ENCODE measurements around the gene FLT4.

The FLT4 gene

DNA sequence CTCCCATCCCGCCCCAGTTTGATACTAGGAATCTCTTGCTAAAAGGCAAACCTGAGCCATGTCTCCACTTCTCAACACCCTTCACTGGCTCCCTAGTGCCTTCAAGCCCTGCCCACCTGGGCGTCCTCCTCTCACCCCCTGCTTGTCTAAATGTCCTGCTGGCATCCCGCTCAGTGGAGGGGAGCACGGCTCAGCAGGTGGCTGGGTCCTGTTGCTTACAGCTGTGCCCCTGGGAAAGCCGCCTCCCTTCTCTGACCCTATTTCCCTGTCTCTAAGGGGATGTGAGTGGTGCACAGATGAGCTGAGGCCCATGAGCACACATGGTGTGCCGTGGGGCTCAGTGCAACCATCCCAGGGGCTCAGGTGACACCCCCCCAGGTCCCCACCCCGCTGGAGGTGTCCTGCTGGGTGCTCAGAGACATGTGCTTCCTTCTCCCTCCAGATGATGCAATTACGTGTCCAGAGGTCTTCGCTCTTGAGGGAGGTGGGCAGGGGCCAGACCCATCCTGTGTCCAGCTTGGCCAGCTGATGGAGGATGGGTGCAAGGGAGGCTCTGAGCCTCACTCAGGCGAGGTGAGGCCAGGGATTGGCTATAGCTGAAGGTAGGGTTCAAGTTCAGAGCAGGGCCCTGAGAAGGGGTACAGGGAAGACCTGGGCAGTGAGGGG lies 24.1 kb downstream of the FLT4 start:
- DNase-seq, result no peak

DNA sequence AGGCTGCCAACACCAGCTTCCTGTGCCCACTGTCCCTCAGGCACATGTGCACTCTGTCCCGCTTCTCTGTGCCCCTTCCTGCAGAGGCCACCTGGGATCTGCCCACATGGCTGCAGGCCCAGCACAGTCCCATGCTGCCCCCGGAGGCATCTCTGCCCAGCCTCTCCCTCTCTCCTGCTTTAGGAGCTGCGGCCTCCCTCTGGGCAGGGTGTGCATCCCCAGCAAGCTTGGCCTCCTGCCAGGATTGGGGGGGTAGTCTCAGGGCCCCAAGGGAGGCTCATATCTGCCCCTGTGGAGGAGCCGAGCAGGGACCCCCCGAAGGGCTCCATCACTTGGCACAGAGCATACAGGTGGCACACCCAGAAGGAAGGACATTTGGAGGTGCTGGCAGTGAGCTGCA lies 24.8 kb downstream of the FLT4 start:
- DNase-seq, result no peak

DNA sequence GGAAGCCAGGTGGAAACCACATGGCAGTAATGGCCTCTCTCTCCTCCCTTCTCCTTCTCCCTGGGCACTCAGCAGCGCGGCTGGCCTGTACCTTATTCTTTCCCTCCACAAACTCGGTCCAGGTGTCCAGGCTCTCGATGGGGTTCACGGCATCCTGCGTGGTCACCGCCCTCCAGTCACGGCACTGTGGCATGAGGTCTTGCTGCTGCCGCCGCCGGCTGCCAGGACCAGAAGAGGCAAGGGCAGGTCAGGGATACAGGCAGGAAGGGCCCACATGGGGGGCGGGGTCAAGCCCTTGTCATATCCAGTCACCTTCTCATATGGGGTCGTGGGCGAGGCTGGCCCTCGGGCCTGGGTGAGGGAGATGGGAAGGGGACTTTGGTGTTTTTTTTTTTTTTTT lies 25.6 kb downstream of the FLT4 start:
- no peak for DNase-seq

DNA sequence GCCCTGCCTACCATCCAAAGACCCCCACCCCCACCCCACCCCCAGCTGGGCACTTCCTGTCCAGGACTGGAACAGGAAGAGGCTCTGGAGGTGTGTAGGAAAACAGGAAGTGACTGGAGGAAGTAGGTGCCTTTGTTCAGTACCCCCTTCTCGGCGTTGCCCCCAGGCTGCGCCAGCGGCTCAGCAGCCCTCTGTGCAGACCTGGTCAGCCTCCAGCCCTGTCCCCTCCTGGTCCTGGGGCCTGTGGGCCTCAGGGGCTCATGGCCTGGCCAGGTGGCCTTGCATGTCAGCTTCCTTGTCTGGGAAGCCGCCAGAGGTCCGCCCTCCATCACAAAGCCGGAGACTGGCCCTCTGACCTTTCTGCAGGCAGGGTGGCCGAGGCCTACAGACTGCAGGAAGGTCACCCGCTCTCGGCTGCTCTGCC lies 26.0 kb downstream of the FLT4 start:
- DNase-seq, result no peak

DNA sequence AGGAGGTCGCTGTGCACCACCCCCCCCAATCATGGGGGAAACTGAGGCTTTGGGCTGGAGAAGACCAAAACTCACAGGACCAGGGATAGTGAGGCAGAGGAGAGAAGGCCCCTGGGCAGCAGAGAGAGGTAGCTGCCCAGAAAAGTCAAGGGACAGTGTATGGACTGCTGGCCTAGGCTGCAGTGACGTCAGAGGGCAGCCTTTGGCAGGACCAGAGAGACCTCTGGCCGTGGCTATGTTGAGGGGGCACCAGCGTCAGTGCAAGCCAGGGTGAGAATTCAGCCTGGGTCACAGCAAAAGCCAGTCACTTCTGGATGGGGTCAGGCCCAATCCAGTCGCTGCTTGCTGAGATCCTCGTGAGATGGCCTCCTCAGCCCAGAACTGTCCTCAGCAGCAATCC lies 26.5 kb downstream of the FLT4 start:
- DNase-seq, result no peak

DNA sequence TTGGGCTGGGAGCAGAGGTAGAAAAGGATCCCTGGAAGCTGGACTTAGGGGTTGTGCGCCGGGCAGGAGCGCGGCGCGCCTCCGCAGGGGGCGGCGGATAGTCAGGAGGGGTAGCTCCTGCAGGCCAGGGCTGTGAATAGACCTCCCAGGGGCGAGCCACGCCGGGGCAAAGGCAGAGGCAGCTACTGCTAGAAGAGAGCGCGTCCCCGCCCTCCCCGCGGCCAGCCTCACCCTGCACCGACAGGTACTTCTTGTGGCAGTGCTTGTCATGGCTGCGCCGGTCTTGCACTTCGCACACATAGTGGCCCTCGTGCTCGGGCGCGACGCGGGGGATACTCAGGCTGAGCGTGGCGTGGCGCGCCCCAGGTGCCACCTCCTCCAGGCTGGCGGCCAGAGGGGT lies 28.1 kb downstream of the FLT4 start:
- DNase-seq, result no peak

DNA sequence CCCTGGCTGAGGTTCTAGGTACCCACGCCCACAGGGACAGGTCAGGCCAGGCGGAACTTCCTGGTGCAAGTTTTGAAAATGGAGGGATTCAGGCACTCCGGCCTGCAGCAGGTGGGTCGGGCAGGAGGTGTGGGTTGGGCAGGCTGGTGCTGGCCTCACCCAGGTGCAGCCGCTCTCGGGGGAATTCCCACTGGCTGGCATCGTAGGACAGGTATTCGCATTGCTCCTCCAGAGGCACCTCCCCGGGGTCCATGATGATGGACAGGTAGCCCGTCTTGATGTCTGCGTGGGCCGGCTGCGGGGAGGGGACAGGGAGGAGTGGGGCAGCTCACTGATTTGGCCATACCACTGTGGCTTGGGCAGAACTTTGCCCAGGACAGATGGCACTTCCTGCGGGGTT lies 29.4 kb downstream of the FLT4 start:
- DNase-seq, result no peak

DNA sequence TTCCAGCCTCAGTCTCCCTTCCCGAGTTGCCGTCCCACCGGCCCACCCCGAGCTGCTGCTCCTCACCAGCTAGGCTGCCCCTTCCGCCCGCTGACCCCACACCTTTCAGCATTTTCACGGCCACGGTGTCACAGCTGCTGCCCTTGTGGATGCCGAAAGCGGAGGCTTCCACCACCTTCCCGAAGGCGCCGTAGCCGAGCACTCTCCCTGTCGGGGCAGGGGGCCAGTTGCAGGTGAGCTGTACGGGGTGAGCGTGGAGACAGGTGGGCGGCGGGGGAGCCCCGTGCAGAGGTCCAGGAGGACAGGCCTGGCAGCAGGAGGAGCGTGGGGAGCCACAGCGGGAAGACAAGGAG lies 29.9 kb downstream of the FLT4 start:
- DNase-seq, result no peak

DNA sequence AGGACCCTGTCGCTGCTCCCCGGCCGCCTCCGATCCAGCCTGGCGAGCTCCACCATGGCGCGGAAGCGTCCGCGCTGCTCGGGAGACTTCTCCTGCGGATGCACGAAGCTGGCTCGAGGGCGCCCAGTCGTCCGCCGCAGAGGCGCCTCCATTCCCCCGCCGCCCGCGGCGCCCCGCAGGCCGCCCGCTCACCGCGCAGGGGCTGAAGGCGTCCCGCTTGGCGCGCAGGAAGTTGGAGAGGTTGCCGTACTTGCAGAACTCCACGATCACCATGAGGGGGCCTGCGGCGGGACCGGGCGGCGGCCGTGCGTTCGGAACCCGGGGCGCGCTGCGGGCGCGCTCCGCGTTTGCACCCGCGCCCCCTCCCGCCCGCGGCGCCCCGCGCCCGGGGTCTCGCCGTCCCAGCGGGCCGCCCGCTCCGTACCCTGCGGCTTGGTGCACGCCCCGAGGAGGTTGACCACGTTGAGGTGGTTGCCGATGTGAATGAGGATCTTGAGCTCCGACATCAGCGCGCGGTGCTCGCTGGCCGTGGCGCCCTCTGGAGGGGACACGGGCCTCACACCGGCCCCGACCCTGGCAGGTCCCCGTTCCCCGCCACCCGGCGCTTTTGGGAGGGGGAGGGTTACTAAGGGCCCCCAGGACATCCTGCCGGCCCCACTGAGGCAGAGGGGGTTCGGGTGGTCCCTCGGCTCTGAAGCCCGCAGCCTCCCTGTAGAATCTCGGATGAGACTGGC lies 30.4 kb downstream of the FLT4 start:
- peak; percentile 57 for DNase-seq

DNA sequence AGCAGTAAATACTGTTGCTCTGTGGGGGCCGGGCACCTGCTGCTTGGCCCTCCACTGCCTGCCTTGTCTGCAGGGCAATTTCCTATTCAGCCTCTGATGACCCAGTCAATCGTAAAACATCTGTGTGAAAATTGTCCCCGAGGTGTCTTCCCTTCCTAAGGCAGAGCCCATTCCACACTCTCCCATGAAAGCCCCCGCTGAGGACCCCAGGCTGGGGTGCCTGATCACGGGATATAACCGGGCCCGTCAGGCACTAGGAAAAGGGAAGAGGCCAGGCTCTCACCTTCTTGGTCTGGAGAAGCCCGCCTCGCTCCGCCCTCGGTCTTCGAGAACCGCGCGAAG lies 30.9 kb downstream of the FLT4 start:
- DNase-seq, result no peak

DNA sequence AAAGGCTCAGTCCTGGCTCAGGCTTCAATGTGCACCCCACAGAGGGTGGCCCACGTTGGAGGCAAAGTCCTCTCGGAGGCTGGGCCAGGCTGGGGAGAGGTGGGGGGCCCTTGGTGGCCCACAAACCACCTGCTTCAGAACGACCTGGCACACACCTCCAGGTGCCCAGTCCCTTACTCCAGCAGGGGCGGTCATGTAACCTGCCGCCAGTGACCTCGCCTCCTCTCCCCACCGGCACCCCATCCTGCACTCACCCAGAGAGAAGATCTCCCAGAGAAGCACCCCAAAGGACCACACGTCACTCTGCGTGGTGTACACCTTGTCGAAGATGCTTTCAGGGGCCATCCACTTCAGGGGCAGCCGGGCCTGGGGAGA lies 35.6 kb downstream of the FLT4 start:
- no peak for DNase-seq

DNA sequence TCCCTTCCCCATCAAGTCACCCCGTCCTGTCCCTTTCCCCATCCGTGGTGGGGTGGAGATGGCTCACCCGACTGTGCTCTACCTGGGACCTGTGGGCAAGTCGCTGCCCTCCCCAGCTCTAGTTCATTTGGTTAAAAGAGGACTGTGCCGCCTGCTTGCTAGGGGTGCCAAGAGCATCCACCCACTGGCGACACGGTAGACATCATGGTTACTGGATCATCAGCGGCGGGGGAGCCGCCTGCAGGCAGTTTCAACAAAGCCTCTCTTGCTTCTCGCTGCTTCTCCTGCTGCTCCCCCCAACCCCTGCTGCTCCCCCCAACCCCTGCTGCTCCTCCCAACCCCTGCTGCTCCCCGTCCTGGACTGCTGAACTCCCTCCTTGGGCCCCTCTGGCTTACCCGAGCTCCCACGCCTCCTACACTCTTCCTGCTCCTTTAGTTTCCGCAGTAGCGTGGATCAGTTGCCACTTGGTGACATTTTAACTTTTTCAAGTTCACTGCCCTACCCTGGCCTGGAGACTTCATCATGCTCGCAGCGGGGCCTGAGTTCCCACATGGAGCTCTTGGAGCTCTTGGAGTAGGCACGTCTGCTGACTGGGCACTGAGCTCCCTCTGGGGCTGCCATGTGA lies 36.1 kb downstream of the FLT4 start:
- DNase-seq, result no peak

DNA sequence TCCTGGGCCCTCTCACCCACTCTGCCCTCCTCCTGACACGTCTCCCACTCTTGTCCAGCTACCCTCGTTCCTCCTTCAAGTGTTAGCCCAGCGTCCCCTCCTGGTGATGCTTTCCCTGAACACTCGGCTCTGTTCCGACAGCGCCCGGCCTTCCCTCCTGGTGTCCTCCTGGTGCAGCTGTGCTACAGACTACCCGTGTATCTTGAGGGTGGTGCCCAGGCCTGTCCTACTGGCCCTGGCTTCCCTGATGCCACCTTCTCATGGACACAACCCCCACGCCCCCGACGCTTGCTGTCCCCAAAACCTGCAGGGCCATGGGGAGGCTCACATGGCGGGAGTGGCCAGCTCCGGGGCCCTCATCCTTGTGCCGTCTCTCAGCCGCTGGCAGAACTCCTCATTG lies 36.7 kb downstream of the FLT4 start:
- DNase-seq, result no peak

DNA sequence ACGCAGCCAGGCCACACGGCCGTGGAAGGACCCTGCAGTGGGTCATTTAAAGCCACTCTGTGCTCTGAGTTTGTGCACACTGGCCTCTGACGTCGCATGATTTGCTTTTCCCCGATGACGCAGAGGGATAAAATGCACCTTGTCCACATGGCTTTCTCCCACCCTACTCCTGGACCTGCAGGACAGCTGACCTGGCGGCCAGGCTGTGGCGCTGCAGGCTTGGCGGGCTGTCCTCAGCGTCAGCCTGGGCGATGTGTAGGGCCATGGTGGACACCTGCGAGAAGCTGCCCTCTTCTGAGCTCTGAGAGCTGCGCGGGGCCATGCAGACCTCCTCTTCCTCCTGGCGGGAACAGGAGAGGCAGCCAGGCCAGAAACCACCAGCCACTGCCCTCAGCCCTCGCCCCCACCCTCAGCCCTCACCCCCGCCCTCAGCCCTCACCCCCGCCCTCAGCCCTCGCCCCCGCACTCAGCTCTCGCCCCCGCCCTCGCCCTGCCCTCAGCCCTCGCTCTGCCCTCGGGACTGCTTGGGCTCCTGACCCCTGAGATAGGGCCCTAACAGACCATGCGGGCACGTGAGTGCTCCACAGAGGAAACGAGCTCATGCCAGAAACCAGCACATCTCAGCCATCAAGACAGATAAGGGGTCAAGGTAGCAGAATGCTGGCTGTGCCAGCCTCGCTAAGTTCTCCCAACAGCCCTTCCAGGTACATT lies 38.1 kb downstream of the FLT4 start:
- no peak for DNase-seq

DNA sequence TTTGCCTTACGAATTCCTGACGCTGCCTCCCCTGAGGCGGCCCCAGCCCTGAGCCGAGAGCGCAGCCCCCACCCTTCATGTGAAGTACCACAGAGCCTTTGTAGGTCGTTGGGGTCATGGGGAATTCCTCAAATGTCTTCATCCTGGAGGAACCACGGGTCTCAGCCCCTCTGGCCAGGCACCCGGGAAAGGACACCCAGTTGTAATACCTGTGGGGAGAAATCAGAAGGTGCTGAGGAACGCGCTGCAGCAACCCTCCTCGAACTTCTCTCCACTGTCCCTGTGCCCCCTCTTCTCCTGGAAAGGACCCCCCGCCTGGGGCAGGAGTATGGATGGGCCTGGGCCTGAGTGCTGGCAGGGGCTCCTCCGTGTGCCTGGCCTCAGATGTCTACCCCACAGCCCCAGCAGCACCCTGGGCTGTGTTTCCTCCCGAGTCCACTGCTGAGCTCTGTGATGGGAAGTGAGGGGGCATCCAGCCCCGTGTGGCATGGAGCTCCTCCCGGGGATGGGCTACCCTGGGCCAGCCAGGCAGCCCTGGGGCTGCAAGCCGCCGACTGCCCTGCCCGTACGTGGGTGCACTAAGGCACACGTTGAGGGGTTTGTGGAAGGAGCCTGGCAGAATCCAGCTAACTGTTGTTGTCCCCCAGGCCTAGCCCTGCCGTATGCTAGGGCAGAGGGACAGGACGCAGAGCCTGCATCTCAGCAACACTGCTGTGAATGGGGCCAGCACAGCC lies 39.4 kb downstream of the FLT4 start:
- DNase-seq, result no peak

DNA sequence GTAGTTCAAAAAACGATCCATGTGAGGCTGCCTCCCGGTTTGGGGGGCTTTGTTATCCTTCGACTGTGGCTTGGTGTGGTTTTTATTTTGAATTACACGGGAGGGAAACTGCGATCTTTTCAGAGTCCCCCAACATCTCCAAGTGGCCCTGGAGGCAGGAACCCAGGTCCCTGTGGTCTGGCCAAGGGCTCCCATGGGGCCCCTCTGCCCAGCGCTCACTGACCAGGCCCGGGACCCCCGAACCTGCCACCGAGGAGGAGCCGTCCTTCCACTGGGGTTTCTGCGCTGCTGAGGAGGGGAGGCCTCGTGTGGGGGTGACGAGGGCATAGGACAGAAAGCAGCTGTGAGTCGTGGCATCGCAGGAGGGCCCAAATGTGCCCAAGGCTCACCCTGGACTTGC lies 40.0 kb downstream of the FLT4 start:
- no peak for DNase-seq

DNA sequence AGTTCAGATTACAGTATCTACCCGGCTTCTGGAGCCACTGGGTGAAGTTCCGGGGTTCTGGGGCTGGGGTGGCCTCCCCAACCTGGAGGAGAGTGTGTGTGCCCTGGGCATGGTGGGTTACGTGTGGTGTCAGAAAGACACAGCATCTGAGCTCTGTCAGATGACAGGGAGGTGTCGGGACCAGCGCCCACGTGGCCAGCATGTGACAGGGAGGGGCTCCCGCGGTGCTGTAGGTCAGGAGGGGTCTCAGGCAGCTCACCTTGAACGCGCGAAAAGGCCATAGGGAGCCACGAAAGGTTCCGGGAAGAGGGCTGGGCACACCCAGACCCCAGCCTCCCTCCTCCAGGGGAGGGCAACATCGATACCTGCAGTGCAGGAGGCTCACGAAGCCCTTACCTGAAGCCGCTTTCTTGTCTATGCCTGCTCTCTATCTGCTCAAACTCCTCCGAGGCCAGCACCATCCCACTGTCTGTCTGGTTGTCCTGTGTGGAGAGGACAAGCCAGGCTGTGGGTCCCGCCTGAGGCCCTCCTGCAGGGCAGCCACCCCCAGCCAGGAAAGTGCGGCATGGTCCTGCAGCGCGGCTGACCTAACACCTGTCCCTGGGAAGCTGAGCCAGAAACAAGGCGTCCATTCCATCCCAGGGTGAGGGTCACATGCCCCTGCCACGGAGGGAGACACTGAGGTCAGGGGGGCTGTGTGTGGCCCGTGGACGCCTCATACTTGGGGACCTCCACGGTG lies 40.7 kb downstream of the FLT4 start:
- no peak for DNase-seq

DNA sequence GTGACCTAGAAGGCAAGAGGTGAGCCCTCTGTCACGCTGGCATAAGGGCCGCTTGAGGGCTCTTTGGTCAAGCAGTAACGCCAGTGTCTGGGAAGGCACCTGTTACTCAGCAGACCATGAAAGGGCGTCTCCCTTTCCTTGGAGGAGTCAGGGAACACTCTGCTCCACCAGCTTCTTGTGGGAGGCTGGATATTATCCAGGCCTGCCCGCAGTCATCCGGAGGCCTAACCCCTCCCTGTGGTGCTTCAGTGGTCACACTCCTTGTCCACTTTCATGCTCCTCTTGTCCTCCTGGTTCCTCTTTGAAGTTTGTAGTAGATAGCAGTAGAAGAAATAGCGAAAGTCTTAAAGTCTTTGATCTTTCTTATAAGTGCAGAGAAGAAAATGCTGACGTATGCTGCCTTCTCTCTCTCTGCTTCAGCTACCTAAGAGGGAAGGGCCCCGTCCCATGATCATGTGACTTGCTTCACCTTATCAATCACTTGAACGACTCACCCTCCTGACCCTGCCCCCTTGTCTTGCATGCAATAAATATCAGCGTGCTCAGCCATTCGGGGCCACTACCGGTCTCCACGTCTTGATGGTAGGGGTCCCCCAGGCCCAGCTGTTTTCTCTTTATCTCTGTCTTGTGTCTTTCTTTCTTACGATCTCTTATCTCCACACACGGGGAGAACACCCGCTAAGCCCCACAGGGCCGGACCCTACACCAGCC lies 41.4 kb downstream of the FLT4 start:
- no peak for DNase-seq

DNA sequence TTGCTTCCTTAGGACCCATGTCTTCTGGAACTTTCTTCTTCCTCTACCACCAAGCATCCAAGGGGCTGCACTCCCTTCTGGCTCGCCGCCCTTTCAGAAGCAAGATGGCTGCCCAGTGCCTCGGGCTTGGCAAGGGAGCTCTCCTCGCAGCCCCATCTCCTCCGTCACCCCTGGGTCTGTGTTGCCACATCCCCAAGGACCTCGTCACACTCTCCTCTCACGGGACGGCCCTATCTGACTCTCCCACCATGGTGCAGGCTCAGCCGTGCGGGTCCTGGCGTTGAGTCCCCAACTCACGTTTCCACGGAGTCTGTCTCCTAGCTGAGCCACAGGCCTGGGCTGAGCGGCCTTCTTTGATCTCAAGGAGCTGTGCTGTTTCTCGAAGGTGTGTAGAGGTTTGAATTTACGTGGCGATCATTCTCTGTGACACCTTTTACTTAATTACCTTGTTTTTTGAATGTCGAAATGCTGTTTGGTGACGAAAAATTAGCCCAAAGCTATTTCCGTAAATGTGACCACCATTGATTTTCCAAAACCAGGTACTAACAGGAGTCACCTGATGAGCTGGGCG lies 43.1 kb downstream of the FLT4 start:
- no peak for DNase-seq

DNA sequence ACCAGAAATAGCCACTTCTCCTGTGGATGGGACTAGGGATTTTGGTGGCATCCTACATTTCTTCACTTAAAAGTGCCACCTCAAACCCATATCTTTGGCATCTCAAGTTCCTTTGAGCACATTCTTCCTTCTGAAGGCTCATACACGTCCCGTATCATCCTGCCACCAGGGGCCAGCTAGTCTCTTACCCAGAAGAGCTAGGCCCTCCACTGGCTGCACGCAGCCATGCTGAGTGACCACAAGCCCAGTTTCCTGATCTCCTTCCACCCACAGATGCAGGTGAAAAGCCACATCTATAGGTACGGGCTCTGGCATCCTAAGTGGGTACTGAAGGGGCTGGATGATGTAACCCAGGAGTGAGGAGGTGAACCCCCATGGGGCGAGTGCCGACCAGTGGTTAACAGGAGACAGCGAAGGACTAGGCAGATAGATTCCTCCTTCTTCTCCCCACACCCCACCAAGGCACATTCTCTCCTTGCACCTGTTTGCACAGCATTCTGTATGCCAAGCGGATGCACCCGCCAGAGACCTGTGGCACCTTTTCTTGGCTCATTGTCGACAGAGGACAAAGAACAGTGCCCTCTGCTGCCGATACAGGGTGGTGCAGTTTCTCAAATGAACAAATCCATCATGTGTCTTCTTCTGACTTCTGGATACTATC lies 43.7 kb downstream of the FLT4 start:
- DNase-seq, result peak; percentile 87

DNA sequence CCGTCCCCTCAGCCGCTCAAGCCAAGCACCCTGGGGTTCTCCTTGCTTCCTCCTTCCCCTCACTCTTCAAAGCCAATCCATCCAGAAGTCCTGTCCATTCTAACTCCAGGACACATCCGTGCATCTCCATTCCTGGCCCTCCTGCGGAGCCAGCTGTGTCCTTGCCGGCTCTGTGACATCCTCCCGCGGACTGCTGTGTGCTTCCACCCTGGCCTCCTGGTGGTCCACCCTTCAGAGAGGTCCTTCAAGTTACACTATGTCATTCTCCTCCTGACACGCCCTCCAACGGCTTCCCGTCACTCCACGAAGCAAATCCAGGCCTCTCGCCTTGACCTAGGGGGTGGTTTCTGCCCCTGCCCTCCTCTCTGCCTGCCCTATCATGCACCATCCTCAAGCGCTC lies 45.1 kb downstream of the FLT4 start:
- DNase-seq, result no peak

Data from stimulated activated CD8-positive, alpha-beta memory T cell treated with anti-CD3 and anti-CD28 coated beads, Interleukin-4, amount 100 ng/mL, for 48 hours (primary cell).